Measurements from ENCODE around the gene SUV39H2.
"Not testable (repeated sequence)": the region's sequence is repeated elsewhere in the genome, so short reads cannot be mapped to it uniquely, and the experiment has no call there.

Gene SUV39H2

DNA sequence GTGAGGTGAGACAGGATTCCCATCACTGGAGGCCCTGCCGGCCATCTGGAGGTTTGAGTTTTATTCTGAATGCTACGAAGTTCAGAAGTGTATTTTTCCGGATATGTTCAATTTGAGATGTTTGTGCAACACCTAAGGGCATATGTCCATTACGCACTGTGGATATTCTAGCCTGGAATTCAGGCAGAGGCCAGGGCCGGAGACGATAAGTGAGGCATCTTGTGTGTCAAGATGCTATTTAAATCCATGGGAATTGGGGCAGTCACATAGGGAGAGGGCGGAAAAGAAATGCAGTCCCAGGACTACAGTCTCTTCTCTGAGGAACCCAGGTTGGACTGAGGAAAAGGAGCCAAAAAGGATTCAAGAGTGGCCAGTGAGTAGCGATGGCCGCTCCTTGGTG lies 1.9 kb upstream of the SUV39H2 start:
- DNase-seq: no peak

- DNase-seq: no peak
Observed at GRCh38 chr10:14879124-14879927, 660 bp downstream of the SUV39H2 start.

- DNase-seq: no peak
Observed at GRCh38 chr10:14879928-14880193, 1.2 kb downstream of the SUV39H2 start.

GRCh38 chr10:14880229-14880628 lies 1.6 kb downstream of the SUV39H2 start:
- DNase-seq: no peak

- no peak for DNase-seq
Observed at GRCh38 chr10:14884082-14884481, 5.4 kb downstream of the SUV39H2 start.

DNA sequence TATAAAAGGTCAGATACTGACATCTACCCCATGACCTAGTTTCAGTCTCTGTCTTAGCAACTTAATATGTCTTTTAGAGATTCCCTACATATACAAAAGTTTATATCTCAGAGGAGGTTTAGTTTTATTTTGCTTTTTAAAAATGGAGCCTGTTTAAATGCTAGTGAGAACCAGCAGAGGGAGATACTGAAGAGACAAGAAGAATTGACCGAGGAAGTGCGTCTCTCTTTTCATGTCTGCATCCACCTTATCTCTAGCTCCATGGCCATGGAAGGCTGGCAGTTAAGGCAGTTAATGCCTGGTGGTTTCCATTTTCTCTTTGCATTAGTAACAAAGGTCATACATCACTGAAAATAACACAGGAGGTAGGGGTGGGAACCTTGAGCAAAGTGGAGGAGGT lies 10.7 kb downstream of the SUV39H2 start:
- DNase-seq: no peak

GRCh38 chr10:14891151-14891550 lies 12.5 kb downstream of the SUV39H2 start:
- no peak for DNase-seq

DNA sequence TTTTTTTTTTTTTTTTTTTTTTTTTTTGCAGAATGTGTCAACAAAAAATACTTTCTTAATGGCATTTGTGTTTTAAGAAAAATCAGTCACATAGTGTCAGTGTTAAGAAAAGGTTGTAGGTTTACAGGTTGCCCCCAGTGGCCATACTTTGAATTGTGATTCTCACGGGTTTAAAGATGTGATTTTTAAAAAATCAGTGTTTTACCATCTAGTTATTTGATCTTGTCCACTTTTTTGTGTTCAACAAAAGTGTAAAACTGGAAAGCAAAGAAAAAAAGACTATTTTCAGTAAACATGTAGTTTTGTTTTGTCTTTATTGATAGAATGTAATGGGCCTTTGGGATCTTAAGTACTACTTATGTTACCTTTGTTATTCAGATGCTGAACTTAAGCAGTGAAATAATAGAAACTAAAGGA lies 25.7 kb downstream of the SUV39H2 start:
- no peak for DNase-seq

- no peak for DNase-seq
Observed at GRCh38 chr10:14904864-14905263, 26.2 kb downstream of the SUV39H2 start.

GRCh38 chr10:14905890-14906289 lies 27.2 kb downstream of the SUV39H2 start:
- DNase-seq: no peak

GRCh38 chr10:14906765-14907164 lies 28.1 kb downstream of the SUV39H2 start:
- no peak for DNase-seq

DNA sequence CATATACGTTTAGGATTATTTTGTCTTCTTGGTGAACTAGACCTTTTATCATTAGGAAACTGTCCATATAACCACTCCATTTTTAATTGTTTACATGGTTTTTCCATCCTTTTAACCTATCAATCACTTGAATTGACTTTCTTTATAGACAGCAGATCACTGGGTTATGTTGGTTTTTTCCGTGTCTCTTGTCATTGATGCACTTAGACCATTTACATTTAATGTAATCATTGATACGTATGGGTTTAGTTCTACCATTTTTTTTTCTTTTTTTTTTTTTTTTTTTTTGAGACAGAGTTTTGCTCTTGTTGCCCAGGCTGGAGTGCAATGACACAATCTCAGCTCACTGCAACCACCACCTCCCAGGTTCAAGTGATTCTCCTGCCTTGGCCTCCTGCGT lies 28.9 kb downstream of the SUV39H2 start:
- DNase-seq: not testable (repeated sequence)

- no peak for DNase-seq
Observed at GRCh38 chr10:14909101-14909500, 30.4 kb downstream of the SUV39H2 start.

DNA sequence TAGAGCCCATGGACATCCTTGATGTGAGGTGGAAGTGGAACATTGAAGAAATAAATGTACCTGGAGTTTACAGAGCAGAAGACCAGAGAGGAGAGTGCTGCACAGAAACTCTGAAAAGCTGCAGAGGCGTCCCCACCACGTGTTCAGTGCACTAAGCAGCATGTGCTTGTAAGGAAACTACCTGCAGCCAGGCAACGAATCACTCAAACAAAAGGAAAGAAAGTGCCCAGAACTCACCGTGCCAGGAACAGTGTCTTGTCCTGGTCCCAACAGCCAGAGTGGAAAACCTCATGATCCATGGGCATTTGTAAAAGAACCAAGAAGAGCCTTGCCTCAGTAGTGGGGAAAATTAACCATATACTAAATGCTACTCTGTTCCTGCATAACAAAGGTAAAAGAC lies 32.3 kb downstream of the SUV39H2 start:
- no peak for DNase-seq

- DNase-seq: no peak
Observed at GRCh38 chr10:14911801-14912200, 33.1 kb downstream of the SUV39H2 start.

- DNase-seq: no peak
Observed at GRCh38 chr10:14916600-14916999, 37.9 kb downstream of the SUV39H2 start.

- DNase-seq: no peak
Observed at GRCh38 chr10:14917827-14918226, 39.2 kb downstream of the SUV39H2 start.

GRCh38 chr10:14918964-14919363 lies 40.3 kb downstream of the SUV39H2 start:
- DNase-seq: no peak

DNA sequence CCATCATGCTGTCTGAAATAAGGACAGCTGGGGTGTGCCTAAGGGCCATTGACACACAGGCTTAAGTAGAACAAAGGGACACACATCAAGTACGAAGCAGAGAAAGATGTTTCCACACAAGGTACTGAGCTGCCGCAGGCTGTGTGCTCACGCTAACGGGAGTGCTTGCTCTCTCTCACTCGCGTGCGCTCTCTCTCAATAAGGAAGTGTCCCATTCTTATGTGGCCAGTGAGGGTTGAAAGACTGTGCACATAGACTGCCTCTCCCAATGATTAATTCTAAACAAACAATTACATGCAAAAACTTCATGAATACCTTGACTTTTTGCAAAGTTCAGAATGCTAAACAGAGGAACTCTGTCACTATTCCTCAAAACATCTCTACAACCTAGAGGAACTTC lies 45.3 kb downstream of the SUV39H2 start:
- no peak for DNase-seq

DNA sequence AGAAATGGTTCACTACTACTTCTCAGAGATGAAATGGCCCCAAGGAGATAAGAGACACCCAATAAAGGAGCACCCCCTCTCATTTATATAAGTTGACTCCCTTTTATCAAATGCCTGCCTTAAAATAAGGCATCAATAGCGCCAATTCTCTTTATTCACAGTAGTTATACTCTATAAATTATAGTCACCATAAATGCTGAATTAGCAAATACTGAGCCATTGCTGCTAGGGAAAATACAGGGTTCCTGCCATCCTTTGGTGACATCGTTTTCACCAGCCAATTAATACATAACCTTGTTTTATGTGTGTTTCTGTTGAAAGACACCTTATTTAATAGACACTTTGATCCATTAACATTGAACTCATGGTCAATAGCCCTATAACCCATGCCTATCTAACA lies 46.6 kb downstream of the SUV39H2 start:
- DNase-seq: no peak

- DNase-seq: no peak
Observed at GRCh38 chr10:14926061-14926470, 47.4 kb downstream of the SUV39H2 start.

DNA sequence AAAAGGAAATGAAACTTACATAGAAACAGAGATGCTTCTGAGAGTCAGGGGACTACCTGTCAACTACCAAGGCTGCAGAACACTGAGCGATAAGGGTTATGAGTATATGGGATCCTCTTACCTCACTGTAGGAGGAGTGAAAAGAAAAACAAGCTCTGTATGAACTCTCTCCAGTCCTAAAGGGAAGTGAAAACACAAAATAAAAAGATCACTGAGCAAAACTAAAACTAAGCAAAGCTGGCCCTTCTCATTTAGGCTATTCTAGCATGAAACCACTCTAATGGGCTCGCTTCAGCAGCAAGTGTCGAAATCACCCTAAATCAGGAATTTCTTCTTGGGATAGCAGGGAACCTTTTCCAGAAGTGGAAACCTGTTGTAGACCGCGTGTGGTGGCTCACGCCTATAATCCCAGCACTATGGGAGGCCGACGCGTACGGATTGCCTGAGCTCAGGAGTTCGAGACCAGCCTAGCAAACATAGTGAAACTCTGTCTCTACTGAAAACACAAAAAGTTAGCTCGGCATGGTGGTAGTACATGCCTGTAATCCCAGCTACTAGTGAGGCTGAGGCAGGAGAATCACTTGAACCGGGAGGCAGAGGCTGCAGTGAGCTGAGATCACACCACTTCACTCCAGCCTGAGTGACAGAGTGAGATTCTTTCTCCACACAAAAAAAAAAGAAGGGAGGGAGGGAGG lies 48.2 kb downstream of the SUV39H2 start:
- no peak for DNase-seq

GRCh38 chr10:14930610-14931009 lies 51.9 kb downstream of the SUV39H2 start:
- DNase-seq: no peak

GRCh38 chr10:14936584-14936983 lies 57.9 kb downstream of the SUV39H2 start:
- no peak for DNase-seq

- DNase-seq: not testable (repeated sequence)
Observed at GRCh38 chr10:14938971-14939370, 60.3 kb downstream of the SUV39H2 start.
